ENCODE data around the gene GPA33. TPM values are rescaled to one million over a fixed set of nuclear protein-coding genes. Genes with fewer than 3 reads are reported as not detected.

GPA33 gene
- total RNA-seq, 1 donor: not detected

DNA sequence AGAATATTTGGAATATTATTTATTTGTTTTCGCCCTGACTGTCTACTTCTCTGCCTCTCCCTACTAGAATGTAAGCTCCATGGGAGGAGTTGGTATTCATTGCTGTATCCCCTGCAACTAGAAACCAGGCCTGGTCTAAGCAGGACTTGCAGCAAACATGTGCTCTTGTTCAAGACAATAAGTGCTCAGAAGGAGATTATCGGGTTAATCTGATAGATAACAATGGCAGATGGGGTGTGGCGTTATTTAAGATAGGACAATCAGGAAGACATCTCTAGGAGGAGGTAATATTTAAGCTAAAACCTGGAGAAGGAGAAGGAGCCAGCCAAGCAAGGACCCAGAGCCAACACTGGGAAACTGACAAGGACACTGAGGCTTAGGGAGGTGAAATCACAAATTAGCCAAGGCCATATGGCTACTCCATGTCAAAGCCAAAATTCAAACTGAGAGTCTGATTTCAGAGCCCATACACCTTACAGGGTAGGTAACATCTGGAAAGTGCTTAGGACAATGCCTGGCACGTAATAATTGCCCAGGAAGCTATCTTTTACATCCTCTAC, 45.2 kb upstream of the GPA33 start:
- TF ChIP-seq CTCF (IDR thresholded peaks at IDR 0.05; ENCODE audit: insufficient read depth, low read length): no peak
- no peak for DNase-seq (ENCODE audit: low read depth)
- H3K4me3 ChIP-seq (ENCODE audit: low read depth, low read length): no peak overlapping the region

DNA sequence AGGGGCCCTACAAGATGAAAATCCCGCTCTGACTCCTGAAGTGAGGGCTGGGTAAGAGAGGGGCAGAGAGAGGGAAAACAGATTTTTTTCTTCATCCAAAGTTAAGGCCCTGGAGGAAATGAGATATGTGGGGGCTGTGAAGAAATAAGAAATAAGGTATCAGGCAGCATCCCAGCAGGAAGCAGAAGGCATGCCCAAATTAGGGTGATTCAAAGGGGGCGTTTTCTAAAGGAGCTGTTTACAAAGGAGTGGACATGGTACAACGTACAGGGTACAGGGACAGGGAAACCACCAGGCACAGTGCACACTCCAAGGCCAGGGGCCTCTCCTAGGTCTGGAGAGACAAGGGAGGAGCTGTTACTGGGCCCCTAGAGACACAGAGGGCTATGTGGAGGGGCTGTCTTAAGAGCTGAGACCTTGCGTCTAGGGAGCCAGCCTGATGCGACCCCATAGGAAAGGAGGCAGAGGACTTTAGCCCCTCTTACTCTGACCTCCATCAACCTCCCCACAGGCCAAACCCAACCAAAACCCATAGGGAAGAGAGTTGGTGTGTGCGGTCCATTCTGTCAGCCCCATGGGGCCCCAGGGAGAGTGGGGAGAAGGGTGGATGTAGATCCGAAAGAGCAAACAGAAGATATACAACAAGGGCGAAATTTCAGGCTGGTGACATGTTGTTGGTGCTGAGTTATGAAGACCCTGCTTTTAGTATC, 42.3 kb upstream of the GPA33 start:
- H3K4me3 ChIP-seq (ENCODE audit: low read depth, low read length): no peak overlapping the region
- no peak for DNase-seq (ENCODE audit: low read depth)
- TF ChIP-seq CTCF (IDR thresholded peaks at IDR 0.05; ENCODE audit: insufficient read depth, low read length): no peak

DNA sequence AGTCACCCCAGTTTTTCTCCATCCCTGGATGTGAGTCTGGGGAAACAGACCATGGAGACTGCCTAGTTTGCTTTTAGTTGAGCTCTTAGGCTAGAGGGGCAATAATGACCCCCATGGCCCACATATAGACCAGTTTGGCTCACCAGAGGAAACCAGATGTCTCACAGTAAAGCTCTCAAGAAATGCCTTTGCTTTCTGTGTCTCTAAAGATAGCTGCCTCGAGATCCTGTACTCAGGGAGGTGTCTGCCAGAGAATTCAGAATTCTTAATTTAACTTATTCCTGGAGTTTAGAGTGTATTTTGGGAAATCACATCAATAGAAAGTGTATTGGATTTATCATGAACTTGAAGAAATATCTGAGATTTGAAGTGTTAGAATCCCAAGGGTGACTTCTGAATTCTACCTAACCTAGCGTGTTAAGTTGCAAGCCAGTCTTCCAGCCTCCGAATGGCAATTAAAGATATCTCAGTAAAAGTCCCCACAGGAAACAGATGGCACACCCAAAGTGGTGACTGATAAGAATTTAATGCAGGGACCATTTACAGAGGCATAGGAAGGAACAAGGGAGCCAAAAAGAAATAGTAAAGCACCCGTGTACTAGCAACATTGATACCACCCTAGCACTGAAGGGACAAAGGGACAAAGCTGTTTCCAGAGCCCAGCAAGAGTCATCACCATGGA, 40.8 kb upstream of the GPA33 start:
- TF ChIP-seq CTCF (IDR thresholded peaks at IDR 0.05; ENCODE audit: insufficient read depth, low read length): no peak
- no peak overlapping the region for H3K4me3 ChIP-seq (ENCODE audit: low read depth, low read length)
- DNase-seq (ENCODE audit: low read depth): no peak

DNA sequence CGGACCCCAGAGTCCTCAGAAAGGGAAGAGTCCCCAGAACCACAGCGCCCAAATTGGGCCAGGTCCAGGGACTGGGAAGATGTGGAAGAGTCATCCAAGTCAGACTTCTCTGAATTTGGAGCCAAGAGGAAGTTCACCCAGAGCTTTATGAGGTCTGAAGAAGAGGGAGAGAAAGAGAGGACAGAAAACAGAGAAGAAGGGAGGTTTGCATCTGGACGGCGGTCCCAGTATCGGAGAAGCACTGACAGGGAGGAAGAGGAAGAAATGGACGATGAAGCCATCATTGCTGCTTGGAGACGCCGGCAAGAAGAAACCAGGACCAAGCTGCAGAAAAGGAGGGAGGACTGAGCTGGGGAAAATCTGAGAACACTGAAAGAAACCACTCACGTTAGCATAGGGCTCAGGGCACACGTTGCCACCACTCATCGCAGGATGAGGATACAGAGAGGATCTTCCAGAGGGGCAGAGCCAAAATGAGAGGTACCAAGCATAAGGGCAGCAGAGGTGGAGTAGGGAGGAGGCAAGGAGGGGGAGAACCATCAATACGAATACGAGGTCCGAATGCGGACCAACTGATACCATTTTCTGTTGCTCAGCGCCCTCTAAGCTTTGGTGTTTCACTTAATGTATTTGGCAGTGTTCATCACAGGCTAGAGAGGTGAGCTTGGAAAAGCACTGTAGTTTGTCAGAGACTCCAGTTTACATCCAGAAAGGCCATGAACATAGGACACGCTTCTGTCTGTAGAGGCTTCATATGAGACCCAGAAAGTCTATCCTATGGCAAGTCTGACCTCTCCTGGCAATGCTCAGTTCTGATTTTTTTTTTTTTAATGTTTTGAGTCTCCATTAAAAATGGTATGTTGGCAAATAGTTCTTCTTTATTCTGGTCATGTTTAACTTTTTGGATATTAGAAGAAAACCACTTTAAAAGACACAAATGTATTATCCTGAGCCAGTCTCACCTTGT, 38.4 kb upstream of the GPA33 start:
- no peak overlapping the region for H3K4me3 ChIP-seq (ENCODE audit: low read depth, low read length)
- no peak for TF ChIP-seq CTCF (IDR thresholded peaks at IDR 0.05; ENCODE audit: insufficient read depth, low read length)
- DNase-seq (ENCODE audit: low read depth): no peak

GRCh38 chr1:167127661-167128060, 37.5 kb upstream of the GPA33 start:
- TF ChIP-seq CTCF (IDR thresholded peaks at IDR 0.05; ENCODE audit: insufficient read depth, low read length): no peak
- no peak overlapping the region for H3K4me3 ChIP-seq (ENCODE audit: low read depth, low read length)
- DNase-seq (ENCODE audit: low read depth): no peak

DNA sequence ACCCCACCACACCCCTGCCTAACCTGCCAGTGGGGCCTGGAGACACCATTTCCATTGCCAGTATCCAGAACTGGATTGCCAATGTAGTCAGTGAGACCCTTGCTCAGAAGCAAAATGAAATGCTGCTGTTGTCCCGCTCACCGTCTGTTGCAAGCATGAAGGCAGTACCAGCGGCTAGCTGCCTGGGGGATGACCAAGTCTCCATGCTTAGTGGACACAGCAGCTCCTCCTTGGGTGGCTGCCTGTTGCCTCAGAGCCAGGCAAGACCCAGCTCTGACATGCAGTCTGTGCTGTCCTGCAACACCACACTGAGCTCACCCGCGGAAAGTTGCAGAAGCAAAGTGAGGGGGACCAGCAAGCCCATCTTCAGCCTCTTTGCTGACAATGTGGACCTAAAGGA, 37.1 kb upstream of the GPA33 start:
- no peak for DNase-seq (ENCODE audit: low read depth)
- no peak for TF ChIP-seq CTCF (IDR thresholded peaks at IDR 0.05; ENCODE audit: insufficient read depth, low read length)
- no peak overlapping the region for H3K4me3 ChIP-seq (ENCODE audit: low read depth, low read length)

All from fibroblast of the aortic adventitia (primary cell).